Right lobe of liver (tissue), 6 donors: ENCODE measurements around the gene DGKI. TPM values are rescaled to one million over a fixed set of nuclear protein-coding genes. Genes with fewer than 3 reads are reported as not detected.

Experiments used
- ATAC-seq, 4 donors: fragments of 200-7000 bp; cut with Tn5 transposase; one replicate each; pipeline ENCODE4 v1.9.1; 2020; ENCODE audit warnings: mild to moderate bottlenecking in 4 of 4, moderate library complexity in 4 of 4
- DNase-seq, 3 donors: peaks; one replicate each; pipeline ENCODE4 v3.0.0-alpha.2; 2020
- H3K27ac ChIP-seq, 3 donors: fragments of 200-600 bp; one replicate each; pipeline ENCODE4 v1.8.0; 2022
- H3K27me3 ChIP-seq, 2 donors: fragments of 200-600 bp; one replicate each; pipeline ENCODE4 v1.8.0; 2022
- H3K36me3 ChIP-seq, 4 donors: fragments of 200-600 bp; sonication (generic) in 1 of 4; one replicate each; pipeline versions ENCODE4 v1.5.1 to v1.8.0; 2017 to 2022; ENCODE audit warnings: control low read depth in 1 of 4
- H3K4me1 ChIP-seq, 4 donors: fragments of 200-600 bp; sonication (generic) in 1 of 4; one replicate each; pipeline versions ENCODE4 v1.5.1 to v1.8.0; 2017 to 2022; ENCODE audit warnings: control low read depth in 1 of 4
- H3K4me3 ChIP-seq, 3 donors: fragments of 200-600 bp; one replicate each; pipeline ENCODE4 v1.8.0; 2022
- H3K9me3 ChIP-seq, 4 donors: fragments of 200-600 bp; sonication (generic) in 1 of 4; one replicate each; pipeline versions ENCODE4 v1.5.1 to v1.8.0; 2017 to 2022; ENCODE audit warnings: control low read depth in 1 of 4
- CTCF ChIP-seq, 4 donors: fragments of 200-600 bp in 3 of 4; fragments of 450-650 bp in 1 of 4; IDR thresholded peaks; one replicate each; pipeline versions ENCODE4 v1.5.1 to v1.8.0; 2016 to 2022; ENCODE audit warnings: antibody characterized with exemption in 4 of 4, mild to moderate bottlenecking in 2 of 4
- POLR2A ChIP-seq: fragments of 450-650 bp; IDR thresholded peaks from one replicate; pipeline ENCODE4 v1.6.1; 2017; ENCODE audit warnings: antibody characterized with exemption, mild to moderate bottlenecking
- WGBS: methylation state at CpG from one replicate; pipeline ENCODE4 v1.1.6; 2018; ENCODE audit warnings: low coverage, low lambda C conversion rate; ENCODE audit not compliant: insufficient coverage; ENCODE audit errors: missing lambda C conversion rate; 5-methylcytosine and 5-hydroxymethylcytosine counted together
- intact Hi-C, 2 donors: fragments of 100-400 bp; cut with DNase I; formaldehyde crosslinking; loops; one replicate each; pipeline versions ENCODE4 v1.11.2 to v1.14.1; 2022
- total RNA-seq, 6 experiments: library from RNA; depleted of rRNA in 2 of 6; stranded (reverse); fragments of >200 nt in 2 of 6; fragmentation: NEBNext Ultra II Directional in 3 of 6; extraction: Animal tissue kit (Norgen Biotek cat#: 25700) in 3 of 6; gene quantifications; one replicate each; pipeline versions ENCODE4 v1.1.0 to v1.2.4, GENCODE V29; 2016 to 2023
- donor health status: DM: no; HTN: yes; CAD: no.
- donor health status: DM: no; HTN: no; CAD: no.
- donor health status: DM: no; HTN: no; CAD: no.
- donor health status: DM: no; HTN: yes; CAD: no.
- donor health status: DM: no; HTN: yes; CAD: no.

DGKI gene
- total RNA-seq, 6 experiments from 2014 or later, result 0.05 to 0.35 (median 0.06) TPM; not detected in 1

DNA sequence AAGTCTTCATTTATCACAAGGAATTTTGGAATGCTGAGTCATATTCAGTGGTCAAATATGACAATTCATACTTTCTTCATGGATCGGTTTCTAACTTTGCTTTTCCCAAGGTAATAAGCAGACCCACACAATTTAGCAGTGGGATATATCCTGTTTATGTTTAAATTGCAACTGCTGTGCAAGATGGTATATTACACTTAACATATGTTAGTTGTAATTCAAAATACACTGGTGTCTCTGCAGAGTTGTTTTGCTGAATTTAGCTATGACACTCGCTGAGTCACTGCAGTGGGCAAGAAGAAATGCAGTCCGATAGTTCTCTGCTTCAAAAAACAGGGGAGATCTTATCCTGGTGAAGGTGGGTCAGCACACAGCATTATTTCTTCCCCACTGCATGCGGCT lies 308.4 kb downstream of the DGKI start:
- TF ChIP-seq POLR2A, result no peak
- TF ChIP-seq CTCF (IDR thresholded peaks at IDR 0.05), result no peak
- H3K27me3 ChIP-seq, result peaks cover 0 to 4% of the 10 kb centered on the region in 2 donors
- H3K4me3 ChIP-seq, result no peak overlapping the region
- H3K27ac ChIP-seq, result no peak overlapping the region
- H3K36me3 ChIP-seq, result no peaks in the 10 kb centered on the region
- no peaks in the 10 kb centered on the region for H3K9me3 ChIP-seq
- DNase-seq (no peak), ATAC-seq (no peak)
- WGBS, result 50% methylated on average over 4 of the region's 4 CpGs
- H3K4me1 ChIP-seq, result no peaks in the 10 kb centered on the region
- intact Hi-C loops, result no loop called here

DNA sequence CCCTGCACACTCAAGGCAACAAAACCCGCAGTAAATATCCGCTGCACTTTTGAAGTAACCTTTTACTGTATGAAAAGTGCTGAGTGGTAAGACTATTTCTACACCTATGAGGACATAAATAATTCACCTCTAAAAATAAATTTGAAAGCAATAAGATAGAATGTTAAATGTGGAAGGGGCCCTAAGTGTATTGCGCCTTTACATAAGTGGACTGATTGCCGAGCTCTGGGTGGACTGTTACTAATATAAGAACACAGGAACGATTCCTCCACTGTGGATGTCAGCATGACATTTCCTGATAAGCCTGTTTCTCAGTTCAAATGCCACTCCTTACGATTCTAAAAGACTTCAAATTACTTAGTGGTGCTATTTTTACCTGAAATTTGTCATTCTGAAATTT lies 311.2 kb downstream of the DGKI start:
- Histone ChIP-seq H3K9me3 (no peaks in the 10 kb centered on the region), H3K36me3 (no peaks in the 10 kb centered on the region), H3K27ac (no peak overlapping the region), H3K4me3 (no peak overlapping the region), H3K4me1 (no peaks in the 10 kb centered on the region), H3K27me3 (peaks cover 0 to 4% of the 10 kb centered on the region in 2 donors)
- ATAC-seq (no peak), DNase-seq (no peak)
- WGBS, result 58% methylated on average over 6 of the region's 6 CpGs
- intact Hi-C loops, result no loop called here
- TF ChIP-seq POLR2A (no peak), CTCF (IDR thresholded peaks at IDR 0.05) (no peak)

DNA sequence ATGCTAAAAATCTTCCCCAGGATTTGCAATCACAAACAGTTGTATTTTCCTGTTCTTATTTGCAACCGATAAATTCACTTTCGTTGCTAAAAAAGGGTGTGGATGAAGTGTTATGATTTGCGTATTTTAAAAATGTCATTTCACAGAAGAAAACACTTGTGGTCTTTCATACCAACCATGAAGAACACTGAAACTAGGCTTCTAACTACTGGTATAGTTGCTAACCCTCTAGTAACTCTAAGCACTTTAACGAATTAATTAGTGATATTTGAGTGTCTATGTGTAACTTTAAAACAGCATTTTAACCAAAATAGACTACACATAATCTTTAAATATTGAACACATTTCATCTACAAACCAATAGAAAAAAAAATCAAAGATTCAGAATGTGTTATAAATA lies 315.1 kb downstream of the DGKI start:
- Histone ChIP-seq H3K4me3 (no peak overlapping the region), H3K9me3 (no peaks in the 10 kb centered on the region), H3K36me3 (no peaks in the 10 kb centered on the region), H3K27me3 (no peaks in the 10 kb centered on the region), H3K27ac (no peak overlapping the region), H3K4me1 (no peaks in the 10 kb centered on the region)
- ATAC-seq (no peak), DNase-seq (no peak)
- intact Hi-C loops, result no loop called here
- no peak for TF ChIP-seq CTCF (IDR thresholded peaks at IDR 0.05)
- WGBS, result 67% methylated on average over 4 of the region's 4 CpGs

- Histone ChIP-seq H3K27ac (no peak overlapping the region), H3K9me3 (no peaks in the 10 kb centered on the region), H3K4me1 (no peaks in the 10 kb centered on the region), H3K27me3 (no peaks in the 10 kb centered on the region), H3K4me3 (no peak overlapping the region), H3K36me3 (no peaks in the 10 kb centered on the region)
- ATAC-seq, result no peak
- TF ChIP-seq CTCF (IDR thresholded peaks at IDR 0.05), result no peak
- intact Hi-C loops, result no loop called here
- WGBS, result 44% methylated on average over 2 of the region's 2 CpGs
- no peak for DNase-seq
Observed at GRCh38 chr7:137527634-137528033, 319.1 kb downstream of the DGKI start.

DNA sequence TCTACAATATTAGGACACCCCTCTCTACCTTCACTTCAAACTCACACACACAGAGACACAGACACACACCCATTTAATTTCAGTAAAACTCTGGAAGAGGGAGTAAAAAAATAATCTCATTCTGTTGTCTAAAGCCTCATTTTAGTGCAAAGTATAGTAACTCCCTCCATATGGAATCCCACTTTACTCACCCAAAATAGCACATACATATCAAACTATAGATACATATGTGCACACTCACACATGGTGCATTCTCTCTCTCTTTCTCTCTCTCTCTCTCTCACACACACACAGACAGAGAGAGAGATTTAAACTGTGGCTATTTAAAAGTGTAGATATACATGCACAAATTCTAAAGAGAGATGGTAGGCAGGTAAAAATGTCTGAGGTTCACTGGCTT lies 323.6 kb downstream of the DGKI start:
- H3K9me3 ChIP-seq, result no peaks in the 10 kb centered on the region
- no peaks in the 10 kb centered on the region for H3K27me3 ChIP-seq
- no peaks in the 10 kb centered on the region for H3K4me1 ChIP-seq
- no peak overlapping the region for H3K27ac ChIP-seq
- intact Hi-C loops, result no loop called here
- TF ChIP-seq POLR2A, result no peak
- no peak for TF ChIP-seq CTCF (IDR thresholded peaks at IDR 0.05)
- DNase-seq (no peak), ATAC-seq (no peak)
- no peak overlapping the region for H3K4me3 ChIP-seq
- H3K36me3 ChIP-seq, result no peaks in the 10 kb centered on the region
